GM19395 (cell line): Measurements from ENCODE around the gene ZCWPW1.
"Not testable (repeated sequence)": the region's sequence is repeated elsewhere in the genome, so short reads cannot be mapped to it uniquely, and the experiment has no call there.

Source experiments
- ATAC-seq: cut with Tn5 transposase; IDR thresholded peaks from one replicate; pipeline ENCODE4 v1.9.1; 2021; ENCODE audit warnings: mild to moderate bottlenecking, moderate library complexity; ENCODE audit not compliant: unreplicated experiment

Gene ZCWPW1

DNA sequence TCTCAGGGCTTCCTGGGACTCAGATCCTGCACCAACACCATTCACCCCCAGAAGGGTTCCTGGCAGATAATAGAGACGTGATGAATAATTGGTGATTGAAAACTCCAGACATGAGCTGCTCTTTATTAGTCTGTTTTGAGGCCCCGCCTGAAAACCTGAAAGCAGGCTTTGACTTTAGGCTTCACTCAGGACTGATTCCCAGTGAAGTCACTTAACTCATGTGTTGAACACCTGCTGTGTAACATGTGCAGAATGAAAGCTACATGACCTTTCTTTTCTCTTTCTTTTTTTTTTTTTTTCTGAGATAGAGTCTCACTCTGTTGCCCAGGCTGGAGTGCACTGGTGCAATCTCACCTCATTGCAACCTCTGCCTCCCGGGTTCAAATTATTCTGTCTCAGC, 26.7 kb upstream of the ZCWPW1 start:
- ATAC-seq: no peak

DNA sequence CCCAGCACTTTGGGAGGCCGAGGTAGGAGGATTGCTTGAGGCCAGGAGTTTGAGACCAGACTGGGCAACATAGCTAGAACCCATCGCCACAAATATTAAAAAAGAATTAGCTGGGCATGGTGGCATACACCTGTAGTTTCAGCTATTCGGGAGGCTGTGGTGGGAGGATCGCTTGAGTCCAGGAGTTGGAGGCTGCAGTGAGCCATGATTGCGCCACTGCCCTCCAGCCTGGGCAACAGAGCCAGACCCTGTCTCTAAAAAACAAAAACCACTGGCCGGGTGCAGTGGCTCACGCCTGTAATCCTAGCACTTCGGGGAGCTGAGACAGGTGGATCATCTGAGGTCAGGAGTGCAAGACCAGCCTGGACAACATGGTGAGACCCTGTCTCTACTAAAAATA, 25.4 kb upstream of the ZCWPW1 start:
- not testable (repeated sequence) for ATAC-seq

DNA sequence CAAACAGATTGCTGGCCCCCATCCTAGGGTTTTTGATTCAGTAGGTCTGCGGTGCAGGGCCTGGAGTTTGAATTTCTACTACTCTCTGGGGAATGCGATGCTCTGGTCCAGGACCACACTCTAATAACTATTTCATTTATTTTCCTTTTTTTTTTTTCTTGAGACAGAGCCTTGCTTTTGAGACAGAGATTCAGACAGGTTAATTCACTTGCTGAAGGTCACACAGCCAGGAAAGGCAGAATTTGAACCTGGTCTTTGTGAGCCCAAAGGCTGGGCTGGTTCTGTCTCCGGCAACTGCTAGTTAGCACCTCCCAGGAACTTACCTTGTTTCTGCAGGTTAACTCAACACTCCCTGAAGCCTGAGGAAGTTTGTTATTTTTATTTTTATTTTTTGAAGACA, 24.0 kb upstream of the ZCWPW1 start:
- ATAC-seq: no peak

DNA sequence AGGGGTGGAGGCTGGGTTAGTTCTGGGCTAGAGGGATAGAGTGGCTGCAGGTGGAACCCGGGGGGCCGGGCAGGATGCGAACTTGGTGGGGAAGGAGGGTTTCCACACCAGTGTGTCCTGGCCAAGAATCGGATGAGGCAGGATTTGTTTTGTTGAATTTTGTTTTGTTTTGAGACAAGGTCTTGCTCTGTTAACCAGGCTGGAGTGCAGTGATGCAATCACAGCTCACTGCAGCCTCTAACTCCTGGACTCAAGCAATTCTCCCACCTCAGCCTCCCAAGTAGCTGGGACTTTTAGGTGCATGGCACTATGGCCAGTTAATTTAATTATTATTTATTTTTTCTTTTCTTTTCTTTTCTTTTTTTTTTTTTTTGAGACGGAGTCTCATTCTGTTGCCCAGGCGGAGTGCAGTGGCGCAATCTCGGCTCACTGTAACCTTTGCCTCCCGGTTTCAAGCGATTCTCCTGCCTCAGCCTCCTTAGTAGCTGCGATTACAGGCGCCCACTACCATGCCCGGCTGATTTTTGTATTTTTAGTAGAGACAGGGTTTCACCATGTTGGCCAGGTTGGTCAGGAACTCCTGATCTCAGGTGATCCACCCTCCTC, 20.8 kb upstream of the ZCWPW1 start:
- ATAC-seq: no peak

DNA sequence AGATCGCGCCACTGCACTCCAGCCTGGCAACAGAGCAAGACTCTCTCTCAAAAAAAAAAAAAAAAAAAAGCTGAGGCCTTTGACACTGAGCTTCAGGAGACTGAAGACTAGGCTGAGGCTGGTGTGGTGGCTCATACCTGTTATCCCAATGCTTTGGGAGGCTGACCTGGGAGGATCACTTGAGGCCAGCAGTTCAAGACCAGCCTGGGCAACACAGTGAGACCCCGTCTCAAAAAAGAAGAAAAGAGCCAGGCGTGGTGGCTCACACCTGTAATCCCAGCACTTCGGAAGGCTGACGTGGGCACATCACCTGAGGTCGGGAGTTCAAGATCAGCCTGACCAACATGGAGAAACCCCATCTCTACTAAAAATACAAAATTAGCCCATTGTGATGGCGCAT, 18.9 kb upstream of the ZCWPW1 start:
- ATAC-seq: not testable (repeated sequence)

DNA sequence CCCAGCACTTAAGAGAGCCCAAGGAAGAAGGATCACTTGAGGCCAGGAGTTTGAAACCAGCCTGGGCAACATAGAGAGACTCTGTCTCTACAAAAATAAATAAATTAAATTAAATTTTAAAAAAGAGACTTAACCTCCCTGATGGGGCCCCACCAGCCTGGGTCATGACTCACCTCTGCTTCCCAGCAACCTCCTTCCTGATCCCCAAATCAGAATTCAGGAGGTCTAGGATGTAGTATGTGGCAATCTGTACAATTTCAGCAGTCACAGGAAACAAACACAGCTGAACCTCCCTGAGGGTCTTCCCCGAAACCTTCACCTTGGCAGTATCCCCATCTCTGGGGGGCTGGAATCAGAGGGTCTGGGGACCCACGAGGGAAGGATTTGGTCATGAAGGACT, 17.5 kb upstream of the ZCWPW1 start:
- no peak for ATAC-seq

DNA sequence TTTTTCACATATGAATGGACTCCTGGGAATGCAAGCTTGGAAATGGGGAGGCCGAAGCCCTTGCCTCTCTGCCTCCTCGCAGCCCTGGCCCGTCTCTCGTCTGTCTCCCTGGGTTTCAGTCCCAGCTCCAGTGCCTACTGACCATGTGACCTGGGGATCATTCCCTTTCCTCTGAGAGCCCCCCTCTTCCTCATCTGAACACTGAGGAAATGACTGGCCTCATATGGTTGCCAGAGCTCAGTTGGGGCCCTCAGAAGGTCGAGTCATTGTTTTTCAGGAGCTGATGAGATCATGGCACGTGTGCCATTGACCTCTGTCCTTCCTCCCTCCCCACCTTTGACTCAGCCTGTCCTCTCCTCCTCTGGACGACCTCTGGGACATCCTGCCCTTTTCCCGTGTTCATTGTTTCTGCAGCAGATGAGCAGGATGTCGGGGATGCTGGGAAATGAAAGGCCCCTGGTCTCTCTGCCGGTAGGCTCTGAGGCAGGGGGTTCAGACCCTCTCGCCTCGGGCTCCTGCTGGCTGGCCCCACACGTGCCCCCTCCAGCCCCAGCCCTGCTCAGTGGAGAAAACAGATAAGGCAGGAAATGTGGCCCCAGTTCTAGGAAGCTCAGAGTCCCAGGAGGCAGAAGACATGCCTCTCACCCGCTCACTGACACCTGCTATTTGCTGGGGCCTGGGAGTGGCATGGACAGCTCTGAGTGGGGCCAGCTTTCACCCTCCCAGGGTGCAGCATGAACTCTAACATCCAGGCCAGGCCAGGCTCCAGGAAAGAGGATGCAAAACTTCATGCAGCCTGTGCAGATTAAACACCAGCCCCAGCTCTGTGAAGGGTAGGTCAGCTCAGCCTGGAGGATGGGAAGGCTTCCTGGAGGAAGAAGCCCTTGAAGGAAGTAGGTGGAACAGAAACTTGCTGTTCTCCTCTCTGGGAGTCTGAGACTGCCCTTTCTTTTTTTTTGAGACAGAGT, 16.1 kb upstream of the ZCWPW1 start:
- ATAC-seq: no peak

DNA sequence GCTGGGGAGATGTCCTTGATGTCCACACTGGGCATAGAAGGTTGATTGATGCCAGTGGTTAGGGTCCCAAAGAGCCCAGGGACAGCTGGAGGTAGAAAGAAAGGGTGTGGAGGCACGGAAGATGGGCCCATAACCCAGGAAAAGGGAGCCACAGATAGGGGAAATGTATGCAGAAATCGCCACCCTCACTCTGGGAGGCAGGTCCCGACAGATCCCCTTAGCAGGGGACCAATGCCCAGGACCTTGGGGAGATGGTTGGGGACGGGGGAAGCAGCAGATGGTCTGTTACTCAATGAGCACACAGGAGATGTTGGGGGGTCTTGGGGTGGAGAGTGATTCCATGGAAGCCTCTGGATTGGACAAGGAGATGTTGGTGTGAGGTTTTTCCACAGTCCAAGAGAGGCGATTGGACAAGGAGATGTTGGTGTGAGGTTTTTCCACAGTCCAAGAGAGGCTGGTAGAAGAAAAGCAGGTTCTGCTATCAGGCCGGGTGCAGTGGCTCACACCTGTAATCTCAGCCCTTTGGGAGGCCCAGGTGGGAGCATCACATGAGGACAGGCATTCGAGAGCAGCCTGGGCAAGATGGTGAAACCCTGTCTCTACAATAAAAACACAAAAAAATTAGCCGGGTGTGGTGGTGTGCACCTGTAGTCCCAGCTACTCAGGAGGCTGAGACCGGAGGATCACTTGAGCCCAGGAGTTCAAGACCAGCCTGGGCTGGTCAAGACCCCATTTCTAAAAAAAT, 14.8 kb upstream of the ZCWPW1 start:
- ATAC-seq: no peak

DNA sequence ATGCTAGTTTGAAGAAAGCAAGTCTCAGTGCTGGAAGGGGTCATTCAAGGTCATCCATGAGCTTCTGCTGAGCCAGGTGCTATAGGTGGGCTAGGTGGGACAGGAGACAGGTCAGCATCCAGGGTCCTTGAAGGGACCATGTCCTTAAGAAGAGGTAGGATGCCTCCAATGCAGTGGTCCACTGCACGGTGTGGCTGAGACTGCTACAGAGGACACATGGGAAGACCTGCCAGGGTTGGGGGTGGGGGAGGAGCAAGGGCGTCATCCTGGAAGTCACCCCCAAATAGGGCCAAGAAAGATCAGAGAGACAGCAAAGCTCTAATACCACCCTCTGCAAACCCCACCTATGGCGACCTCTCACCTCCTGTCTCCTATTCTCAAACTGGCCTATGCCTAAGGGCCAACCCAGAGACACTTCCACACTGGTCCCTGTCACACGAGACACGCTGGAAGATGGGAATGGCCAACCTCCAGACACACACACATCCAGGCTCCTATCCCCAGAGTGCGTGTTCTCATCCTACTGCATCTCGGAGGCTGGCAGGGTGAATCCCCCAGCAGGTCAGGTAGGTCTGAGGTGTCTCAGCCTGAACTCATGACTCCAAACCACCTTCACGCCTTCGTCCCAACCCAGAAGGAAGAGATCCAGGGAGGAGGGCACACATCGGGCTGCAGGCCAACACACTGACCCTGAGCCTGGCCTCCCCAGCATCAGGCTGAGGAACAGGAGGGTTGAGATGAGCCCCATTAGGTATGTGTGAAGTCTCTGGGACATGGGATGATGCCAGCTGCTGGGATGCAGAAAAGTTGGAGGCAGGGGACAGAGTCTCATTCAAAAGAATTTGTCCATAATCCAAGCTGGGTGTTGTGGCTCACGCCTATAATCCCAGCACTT, 13.4 kb upstream of the ZCWPW1 start:
- ATAC-seq: no peak

DNA sequence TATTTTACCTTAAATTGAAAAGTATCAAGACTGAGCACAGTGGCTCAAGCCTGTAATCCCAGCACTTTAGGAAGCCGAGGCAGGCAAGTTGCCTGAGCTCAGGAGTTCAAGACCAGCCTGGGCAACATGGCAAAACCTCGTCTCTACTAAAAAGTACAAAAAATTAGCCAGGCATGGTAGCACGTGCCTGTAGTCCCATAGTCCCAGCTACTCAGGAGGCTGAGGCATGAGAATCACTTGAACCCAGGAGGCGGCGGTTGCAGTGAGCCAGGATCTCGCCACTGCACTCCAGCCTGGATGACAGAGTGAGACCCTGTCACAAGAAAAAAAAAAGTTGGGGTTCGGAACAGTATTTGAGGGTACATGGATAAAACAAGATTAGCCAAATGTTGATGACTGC, 10.7 kb upstream of the ZCWPW1 start:
- not testable (repeated sequence) for ATAC-seq

DNA sequence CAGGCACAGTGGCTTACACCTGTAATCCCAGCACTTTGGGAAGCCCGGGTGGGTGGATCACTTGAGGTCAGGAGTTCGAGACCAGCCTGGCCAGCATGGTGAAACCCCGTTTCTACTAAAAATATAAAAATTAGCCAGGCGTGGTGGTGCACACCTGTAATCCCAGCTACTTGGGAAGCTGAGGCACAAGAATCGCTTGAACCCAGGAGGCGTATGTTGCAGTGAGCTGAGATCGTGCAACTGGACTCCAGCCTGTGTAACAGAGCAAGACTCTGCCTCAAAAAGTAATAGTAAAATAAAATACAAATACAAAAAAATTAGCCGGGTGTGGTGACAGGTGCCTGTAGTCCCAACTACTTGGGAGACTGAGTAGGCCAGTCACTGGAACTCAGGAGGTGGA, 10.2 kb upstream of the ZCWPW1 start:
- not testable (repeated sequence) for ATAC-seq

DNA sequence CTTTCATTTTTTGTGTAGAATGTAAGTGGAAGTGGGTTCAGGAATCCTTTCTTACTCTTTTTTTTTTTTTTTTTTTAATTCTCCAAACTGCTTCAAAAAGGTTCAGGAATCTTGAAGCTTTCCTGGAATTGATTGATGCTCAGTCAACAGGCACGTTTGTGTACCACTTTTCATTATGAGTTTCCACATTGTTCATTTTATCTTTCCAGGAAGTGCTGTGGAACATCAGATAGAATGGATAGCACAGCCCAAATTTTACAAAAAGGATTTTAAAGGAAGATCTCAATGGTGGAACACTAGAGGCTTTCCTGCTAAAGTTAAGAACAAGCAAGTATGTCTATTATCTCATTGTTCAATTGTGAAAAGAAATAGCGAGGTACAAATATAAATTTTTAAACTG, 9.7 kb upstream of the ZCWPW1 start:
- no peak for ATAC-seq

DNA sequence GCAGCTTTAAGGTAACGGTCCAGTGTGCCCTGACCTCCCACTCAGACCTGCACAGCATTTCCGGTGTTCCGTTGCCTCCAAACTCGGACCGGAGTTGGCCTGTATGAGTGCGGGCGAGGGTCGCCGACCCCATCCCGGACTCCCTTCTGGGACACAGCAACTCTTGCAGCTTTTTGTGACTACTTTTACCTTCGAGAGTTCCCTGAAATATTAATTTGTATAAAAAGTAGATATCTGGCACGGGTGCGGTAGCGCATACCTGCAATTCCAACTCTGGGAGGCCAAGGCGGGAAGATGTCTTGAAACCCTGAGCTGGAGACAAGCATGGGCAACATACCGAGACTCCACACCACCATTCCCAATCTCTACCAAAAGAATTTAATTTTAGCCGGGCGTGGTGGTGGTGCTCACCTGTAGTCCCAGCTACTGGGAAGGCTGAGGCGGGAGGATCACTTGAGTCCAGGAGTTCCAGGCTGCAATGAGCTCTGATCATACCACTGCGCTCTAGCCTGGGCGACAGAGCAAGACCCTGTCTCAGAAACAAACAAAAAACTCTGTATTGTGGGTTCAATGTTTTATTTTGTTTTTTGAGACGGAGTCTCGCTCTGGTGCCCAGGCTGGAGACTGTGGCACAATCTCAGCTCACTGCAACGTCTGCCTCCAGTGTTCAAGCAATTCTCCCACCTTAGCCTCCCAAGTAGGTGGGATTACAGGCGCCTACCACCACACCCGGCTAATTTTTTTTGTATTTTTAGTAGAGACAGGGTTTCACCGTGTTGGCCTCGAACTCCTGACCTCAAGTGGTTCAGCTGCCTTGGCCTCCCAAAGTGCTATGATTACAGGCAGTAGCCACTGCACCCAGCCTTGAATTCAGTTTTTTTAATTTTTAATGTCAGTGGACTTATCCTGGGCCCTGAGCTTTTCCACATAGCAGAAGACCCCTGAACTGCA, 8.9 kb upstream of the ZCWPW1 start:
- ATAC-seq: no peak

DNA sequence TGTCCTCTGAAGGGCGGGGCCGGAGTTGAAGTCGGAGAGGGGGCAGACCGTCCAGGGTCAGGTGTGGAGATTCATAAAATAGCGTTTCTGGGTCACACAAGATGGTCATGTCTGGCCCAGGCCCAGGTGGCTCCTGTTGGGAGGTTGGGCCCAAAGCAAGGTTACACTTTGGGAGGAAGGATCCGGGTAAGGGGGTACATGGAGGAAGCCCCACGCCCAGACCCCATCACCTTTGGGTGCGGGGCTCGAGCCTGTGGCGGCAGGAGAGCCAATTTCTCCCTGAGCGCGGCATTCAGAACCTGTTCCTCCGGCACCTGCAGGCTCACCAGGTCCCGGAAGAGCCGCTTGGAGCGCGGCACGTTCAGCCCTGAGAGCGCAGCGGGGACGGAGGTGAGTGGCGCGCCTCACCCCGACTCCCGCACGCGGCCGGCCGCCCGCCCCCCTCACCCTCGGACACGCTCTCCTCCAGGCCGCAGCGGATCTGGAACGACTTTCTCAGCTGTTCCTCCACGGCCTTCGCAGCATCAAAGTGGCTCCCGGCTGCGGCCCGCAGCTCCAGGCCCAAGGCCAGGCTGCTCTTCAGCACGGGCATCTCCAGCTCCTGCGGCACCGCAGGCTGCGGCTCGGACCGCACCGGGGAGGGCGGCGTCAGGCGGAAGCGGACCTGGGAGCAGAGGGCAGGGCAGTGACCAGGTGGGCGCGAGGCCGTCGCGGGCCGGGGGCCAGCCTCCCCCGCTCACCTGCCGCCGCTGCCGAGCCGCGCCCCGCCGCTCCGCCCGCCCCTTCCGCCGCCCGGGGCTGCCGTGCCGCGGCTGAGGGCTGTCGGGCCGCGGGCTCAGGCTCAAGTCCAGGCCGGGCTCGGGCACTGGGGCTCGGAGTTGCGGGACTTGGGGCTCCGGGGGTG, 7.2 kb upstream of the ZCWPW1 start:
- peak; percentile 33 for ATAC-seq

DNA sequence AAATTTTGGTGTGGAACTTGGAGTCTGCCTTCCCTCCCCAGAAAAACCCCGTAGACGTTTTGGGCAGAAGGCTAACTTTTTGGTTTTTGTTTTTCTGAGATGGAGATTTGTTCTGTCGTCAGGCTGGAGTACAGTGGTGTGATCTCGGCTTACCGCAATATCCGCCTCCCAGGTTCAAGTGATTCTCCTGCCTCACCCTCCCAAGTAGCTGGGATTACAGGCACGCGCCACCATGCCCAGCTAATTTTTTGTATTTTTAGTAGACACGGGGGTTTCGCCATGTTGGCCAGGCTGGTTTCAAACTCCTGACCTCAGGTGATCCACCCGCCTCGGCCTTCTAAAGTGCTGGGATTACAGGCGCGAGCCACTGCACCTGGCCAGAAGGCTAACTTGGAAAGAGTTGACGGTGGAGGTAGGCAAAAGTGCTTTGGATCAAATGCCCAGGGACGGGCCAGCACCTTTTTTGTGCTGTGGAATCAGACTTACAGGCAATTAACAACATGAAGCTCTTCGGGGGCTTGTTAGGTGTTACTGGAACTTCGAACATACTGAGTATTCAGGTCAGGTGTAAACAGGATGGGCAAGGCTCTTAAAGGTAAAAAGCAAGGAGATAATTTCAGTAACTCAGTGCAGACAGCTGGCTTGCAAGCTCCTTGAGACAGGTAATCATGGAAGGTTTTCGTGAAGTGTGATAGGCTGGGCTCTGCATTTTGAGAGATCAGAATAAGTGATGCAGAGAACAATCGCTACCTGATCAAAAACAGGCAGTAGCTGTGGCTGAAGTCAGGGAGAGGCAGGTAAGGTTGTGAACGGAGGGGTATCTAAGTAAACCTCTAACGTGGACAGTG, 6.0 kb upstream of the ZCWPW1 start:
- ATAC-seq: no peak

DNA sequence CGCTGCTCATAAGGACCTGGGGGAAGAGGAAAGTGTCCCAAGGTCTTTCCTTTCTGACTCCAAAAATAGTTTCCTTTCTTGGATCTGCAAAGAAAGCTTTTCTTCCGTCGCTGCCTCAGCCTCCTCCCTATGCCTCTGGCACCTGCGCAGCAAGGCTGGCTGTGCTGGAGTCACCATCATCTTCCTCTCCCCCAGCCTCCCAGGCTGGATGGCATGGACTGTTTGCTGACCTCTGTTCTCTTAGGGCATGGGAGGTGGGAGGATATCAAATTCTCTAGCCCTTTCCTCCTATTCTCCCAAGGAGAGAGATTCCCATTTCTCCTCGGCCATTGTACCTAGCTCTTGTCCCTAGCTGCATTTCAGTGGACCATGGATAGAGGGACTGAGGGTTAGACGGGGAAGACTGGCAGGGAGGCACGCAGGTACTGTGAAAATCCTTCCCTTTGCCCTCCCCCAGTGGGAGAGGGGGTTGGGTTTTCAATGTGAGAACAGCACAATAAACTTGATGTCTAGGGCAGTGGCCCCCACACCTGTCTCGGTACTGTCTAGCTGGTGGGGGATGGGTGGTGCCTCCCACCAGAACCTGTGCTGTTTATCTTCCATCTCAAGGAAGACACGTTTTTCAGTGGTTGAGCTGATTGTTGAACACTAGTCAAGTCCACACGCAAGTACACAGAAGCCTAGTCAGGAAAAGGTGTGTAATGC, 5.2 kb upstream of the ZCWPW1 start:
- no peak for ATAC-seq

DNA sequence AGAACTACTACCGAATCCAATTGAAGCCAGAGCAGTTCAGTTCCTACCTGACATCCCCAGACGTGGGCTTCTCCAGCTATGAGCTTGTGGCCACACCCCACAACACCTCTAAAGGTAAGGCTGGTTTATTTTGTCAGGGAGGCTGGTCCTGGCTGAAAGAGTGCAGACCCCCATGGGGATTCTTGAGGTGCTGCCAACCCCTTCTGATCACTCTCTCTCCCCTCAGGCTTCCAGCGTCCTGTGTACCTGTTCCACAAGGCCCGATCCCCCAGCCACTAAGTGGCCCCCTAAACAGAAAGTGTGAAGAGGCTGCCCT, 4.7 kb upstream of the ZCWPW1 start:
- ATAC-seq: no peak
